Measurements from ENCODE around the gene AFF1.

Gene AFF1

DNA sequence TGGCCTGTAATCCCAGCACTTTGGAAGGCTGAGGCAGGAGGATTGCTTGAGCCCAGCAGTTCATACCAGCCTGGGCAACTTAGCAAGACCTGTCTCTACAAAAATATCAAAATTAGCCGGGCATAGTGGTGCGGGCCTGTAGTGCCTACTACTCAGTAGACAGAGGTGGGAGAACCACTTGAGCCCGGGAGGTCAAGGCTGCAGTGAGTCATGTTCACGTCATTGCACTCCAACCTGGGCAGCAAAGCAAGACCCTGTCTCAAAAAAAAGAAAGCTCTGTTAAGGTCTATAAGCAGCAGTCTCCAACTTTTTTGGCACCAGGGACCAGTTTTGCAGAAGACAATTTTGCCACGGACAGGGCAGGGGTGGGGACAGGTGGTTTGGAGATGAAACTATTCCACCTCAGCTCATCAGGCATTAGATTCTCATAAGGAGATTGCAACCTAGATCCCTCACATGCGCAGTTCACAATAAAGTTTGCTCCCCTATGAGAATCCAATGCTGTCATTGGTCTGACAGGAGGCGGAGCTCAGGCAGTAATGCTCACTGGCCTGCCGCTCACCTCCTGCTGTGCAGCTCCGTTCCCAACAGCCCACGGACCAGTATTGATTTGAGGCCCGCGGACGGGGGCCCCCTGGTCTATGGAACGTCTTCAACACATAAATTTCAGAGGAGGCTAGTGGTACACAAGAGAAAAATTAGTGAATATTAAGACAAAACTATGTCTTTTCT lies 217.7 kb downstream of the AFF1 start:
- TF ChIP-seq POLR2AphosphoS5 (IDR thresholded peaks at IDR 0.05; ENCODE audit: low read depth, low read length) = no peak
- TF ChIP-seq SIN3A (IDR thresholded peaks at IDR 0.05; ENCODE audit: borderline replicate concordance, insufficient read depth, low read length) = no peak

DNA sequence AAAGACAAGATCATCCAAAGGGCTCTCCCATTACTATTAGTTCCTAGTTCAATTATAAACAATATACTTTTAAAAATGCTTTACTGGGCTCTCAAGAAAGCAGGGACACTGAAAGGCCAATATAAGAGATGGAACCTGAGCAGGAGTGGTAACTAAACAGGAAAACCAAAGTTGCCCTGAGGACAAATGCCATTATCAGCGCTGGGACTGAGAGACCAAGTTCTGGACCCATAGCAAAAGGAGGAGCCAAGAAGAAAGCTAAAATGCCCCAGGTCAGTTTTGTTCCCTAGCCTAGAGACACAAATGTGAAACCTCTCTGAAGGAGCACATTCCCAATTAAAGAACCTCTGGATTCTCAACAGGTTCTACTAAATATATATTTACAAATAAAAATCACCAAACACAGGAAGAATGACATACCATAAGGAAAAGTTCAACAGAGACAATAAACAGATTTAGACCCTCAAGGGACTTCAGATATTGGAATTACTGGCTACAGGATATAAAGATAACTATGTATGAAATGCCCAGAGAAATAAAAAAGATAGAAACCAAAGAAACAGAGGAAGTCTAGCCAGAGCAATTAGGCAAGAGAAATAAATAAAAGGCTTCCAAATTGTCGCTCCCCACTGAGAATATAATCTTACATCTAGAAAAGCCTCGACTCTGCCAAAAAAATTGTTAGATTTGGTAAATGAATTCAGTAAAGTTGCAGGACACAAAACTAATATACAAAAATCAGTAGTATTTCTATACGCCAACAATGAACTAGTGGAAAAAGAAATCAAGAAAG lies 218.5 kb downstream of the AFF1 start:
- TF ChIP-seq, protein P1, sequence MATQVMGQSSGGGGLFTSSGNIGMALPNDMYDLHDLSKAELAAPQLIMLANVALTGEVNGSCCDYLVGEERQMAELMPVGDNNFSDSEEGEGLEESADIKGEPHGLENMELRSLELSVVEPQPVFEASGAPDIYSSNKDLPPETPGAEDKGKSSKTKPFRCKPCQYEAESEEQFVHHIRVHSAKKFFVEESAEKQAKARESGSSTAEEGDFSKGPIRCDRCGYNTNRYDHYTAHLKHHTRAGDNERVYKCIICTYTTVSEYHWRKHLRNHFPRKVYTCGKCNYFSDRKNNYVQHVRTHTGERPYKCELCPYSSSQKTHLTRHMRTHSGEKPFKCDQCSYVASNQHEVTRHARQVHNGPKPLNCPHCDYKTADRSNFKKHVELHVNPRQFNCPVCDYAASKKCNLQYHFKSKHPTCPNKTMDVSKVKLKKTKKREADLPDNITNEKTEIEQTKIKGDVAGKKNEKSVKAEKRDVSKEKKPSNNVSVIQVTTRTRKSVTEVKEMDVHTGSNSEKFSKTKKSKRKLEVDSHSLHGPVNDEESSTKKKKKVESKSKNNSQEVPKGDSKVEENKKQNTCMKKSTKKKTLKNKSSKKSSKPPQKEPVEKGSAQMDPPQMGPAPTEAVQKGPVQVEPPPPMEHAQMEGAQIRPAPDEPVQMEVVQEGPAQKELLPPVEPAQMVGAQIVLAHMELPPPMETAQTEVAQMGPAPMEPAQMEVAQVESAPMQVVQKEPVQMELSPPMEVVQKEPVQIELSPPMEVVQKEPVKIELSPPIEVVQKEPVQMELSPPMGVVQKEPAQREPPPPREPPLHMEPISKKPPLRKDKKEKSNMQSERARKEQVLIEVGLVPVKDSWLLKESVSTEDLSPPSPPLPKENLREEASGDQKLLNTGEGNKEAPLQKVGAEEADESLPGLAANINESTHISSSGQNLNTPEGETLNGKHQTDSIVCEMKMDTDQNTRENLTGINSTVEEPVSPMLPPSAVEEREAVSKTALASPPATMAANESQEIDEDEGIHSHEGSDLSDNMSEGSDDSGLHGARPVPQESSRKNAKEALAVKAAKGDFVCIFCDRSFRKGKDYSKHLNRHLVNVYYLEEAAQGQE (IDR thresholded peaks at IDR 0.05; ENCODE audit: insufficient read depth in 1 of 2, low read depth in 2 of 2, low read length in 2 of 2) = no peak
- TF ChIP-seq TAF1 (IDR thresholded peaks at IDR 0.05; ENCODE audit: borderline replicate concordance, insufficient read depth, low read length) (no peak), FOXP2 (optimal IDR thresholded peaks at IDR 0.05; ENCODE audit: borderline replicate concordance, extremely low read depth, extremely low read length, insufficient read depth) (no peak), SIN3A (IDR thresholded peaks at IDR 0.05; ENCODE audit: borderline replicate concordance, insufficient read depth, low read length) (no peak), POLR2AphosphoS5 (IDR thresholded peaks at IDR 0.05; ENCODE audit: low read depth, low read length) (no peak)

DNA sequence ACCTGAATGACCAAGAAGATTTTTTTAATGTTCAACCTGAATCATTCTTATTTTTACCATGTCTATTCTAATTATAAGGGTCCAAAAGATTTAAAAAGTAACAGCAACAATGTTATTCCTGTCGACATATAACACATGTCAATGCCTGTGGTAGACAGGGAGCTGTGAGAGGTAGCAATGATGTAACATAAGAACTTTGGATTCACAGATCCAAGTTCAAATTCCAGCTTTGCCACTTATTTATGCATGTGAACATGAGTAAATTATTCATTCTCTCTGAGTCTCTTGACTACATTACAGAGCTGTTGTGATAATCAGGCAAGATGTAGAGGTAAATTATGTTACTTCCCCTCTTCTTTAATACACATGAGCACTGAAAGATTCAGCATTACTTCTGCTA lies 231.1 kb downstream of the AFF1 start:
- TF ChIP-seq FOXP2 (optimal IDR thresholded peaks at IDR 0.05; ENCODE audit: borderline replicate concordance, extremely low read depth, extremely low read length, insufficient read depth) (no peak), TAF1 (IDR thresholded peaks at IDR 0.05; ENCODE audit: borderline replicate concordance, insufficient read depth, low read length) (no peak), POLR2AphosphoS5 (IDR thresholded peaks at IDR 0.05; ENCODE audit: low read depth, low read length) (no peak), SIN3A (IDR thresholded peaks at IDR 0.05; ENCODE audit: borderline replicate concordance, insufficient read depth, low read length) (no peak)
- TF ChIP-seq, protein P1 (IDR thresholded peaks at IDR 0.05; ENCODE audit: insufficient read depth in 1 of 2, low read depth in 2 of 2, low read length in 2 of 2) = no peak

DNA sequence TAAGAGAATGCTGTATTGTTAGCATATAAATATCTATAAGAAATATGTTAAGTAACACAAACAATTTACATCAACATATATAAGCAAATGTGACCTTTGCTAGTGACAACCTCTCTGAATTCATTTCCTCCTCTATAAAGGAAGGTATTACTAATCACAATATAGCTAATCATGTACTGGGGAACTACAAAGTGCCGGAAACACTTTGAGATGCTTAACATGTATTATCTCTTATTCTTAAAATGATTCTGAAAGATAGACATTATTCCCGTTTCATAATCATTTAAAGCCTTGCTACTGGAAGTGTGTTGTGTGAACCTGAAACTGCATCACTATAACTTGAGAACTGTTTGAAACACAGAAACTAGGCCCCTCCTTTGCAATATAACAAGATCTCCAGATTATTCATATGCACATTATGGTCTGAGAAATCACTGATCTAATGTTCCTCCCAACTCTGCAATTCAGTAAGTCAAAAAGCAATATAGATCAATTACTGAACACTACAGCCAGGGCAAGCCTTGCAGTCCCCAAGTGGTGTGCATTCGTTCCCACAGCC lies 231.6 kb downstream of the AFF1 start:
- TF ChIP-seq SIN3A (IDR thresholded peaks at IDR 0.05; ENCODE audit: borderline replicate concordance, insufficient read depth, low read length) = no peak
- TF ChIP-seq POLR2AphosphoS5 (IDR thresholded peaks at IDR 0.05; ENCODE audit: low read depth, low read length) = no peak
- TF ChIP-seq FOXP2 (optimal IDR thresholded peaks at IDR 0.05; ENCODE audit: borderline replicate concordance, extremely low read depth, extremely low read length, insufficient read depth) = no peak
- no peak for TF ChIP-seq TAF1 (IDR thresholded peaks at IDR 0.05; ENCODE audit: borderline replicate concordance, insufficient read depth, low read length)
- TF ChIP-seq, protein P1 (IDR thresholded peaks at IDR 0.05; ENCODE audit: insufficient read depth in 1 of 2, low read depth in 2 of 2, low read length in 2 of 2) = no peak

DNA sequence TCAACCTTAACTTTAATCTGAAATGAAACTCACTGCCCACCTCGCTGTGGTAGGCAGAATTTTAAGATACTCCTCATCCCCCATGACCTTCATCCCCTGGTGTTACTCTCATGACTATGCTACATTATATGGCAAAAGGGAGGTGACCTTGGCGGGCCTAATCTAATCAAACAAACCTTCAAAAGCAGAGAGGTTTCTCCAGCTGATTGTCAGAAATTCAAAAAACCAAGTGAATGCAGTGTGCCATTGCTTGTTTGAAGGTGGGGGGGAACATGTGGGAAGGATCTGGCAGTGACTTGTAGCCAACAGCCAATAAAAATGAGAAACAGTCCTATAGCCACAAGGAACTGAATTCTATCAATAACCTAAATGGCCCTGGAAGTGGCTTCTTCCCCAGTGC lies 237.1 kb downstream of the AFF1 start:
- TF ChIP-seq TAF1 (IDR thresholded peaks at IDR 0.05; ENCODE audit: borderline replicate concordance, insufficient read depth, low read length) (no peak), FOXP2 (optimal IDR thresholded peaks at IDR 0.05; ENCODE audit: borderline replicate concordance, extremely low read depth, extremely low read length, insufficient read depth) (no peak), POLR2AphosphoS5 (IDR thresholded peaks at IDR 0.05; ENCODE audit: low read depth, low read length) (no peak), SIN3A (IDR thresholded peaks at IDR 0.05; ENCODE audit: borderline replicate concordance, insufficient read depth, low read length) (no peak)
- TF ChIP-seq, protein P1 (IDR thresholded peaks at IDR 0.05; ENCODE audit: insufficient read depth in 1 of 2, low read depth in 2 of 2, low read length in 2 of 2) = no peak

Measured in PFSK-1 (cell line).